Inferior parietal cortex (tissue), 1 donor: ENCODE data around the gene SOX30.

Source experiments
- DNase-seq: peaks from one replicate; pipeline ENCODE4 v3.0.0-alpha.2; 2016; ENCODE audit errors: extremely low spot score

Gene SOX30

GRCh38 chr5:157659868-157660660 is 7.8 kb upstream of the SOX30 start:
- DNase-seq = no peak

GRCh38 chr5:157658893-157659292 is 6.7 kb upstream of the SOX30 start:
- no peak for DNase-seq

- no peak for DNase-seq
Measured at GRCh38 chr5:157657516-157657915, 5.3 kb upstream of the SOX30 start.

- no peak for DNase-seq
Measured at GRCh38 chr5:157651623-157652376, 438 bp downstream of the SOX30 start.

- DNase-seq = no peak
Measured at GRCh38 chr5:157650991-157651611, 1.1 kb downstream of the SOX30 start.

- no peak for DNase-seq
Measured at GRCh38 chr5:157649101-157649500, 3.1 kb downstream of the SOX30 start.

GRCh38 chr5:157648275-157648990 is 3.8 kb downstream of the SOX30 start:
- no peak for DNase-seq

- no peak for DNase-seq
Measured at GRCh38 chr5:157640406-157641066, 11.7 kb downstream of the SOX30 start.

GRCh38 chr5:157630341-157630740 is 21.9 kb downstream of the SOX30 start:
- no peak for DNase-seq

- DNase-seq = no peak
Measured at GRCh38 chr5:157626831-157627230, 25.4 kb downstream of the SOX30 start.

GRCh38 chr5:157624144-157624543 is 28.1 kb downstream of the SOX30 start:
- DNase-seq = no peak

- no peak for DNase-seq
Measured at GRCh38 chr5:157620776-157621175, 31.5 kb downstream of the SOX30 start.

- DNase-seq = no peak
Measured at GRCh38 chr5:157618191-157618765, 34.0 kb downstream of the SOX30 start.

- no peak for DNase-seq
Measured at GRCh38 chr5:157616785-157617184, 35.5 kb downstream of the SOX30 start.

GRCh38 chr5:157613385-157614245 is 38.6 kb downstream of the SOX30 start:
- no peak for DNase-seq

- DNase-seq = no peak
Measured at GRCh38 chr5:157612581-157612980, 39.7 kb downstream of the SOX30 start.

- DNase-seq = no peak
Measured at GRCh38 chr5:157611571-157612476, 40.4 kb downstream of the SOX30 start.

- no peak for DNase-seq
Measured at GRCh38 chr5:157610990-157611389, 41.2 kb downstream of the SOX30 start.

- no peak for DNase-seq
Measured at GRCh38 chr5:157608972-157609565, 43.2 kb downstream of the SOX30 start.
